IMR-90 (cell line): ENCODE results near the gene CD300LD. TPM values are rescaled to one million over a fixed set of nuclear protein-coding genes. Genes with fewer than 3 reads are reported as not detected.

Experiments used
- ATAC-seq: fragments of 200-7000 bp; cut with Tn5 transposase; 2 replicates; pipeline ENCODE4 v1.9.1; 2020; ENCODE audit warnings: low read depth, mild to moderate bottlenecking, moderate library complexity
- BruUV-seq: library from RNA; stranded (reverse); fragments of 400-500 nt; replicated peaks from 2 replicates; lab custom pipeline; 2021; lab: Mats Ljungman, UMichigan
- CTCF ChIA-PET: fragments of 300-600 bp; formaldehyde crosslinking; extraction: SDS; loops from one replicate; lab custom pipeline; 2021; ENCODE audit warnings: antibody characterized with exemption; lab: Yijun Ruan, JAX
- POLR2A ChIA-PET: fragments of 300-600 bp; sonication (Branson Sonifier 250); formaldehyde crosslinking; loops from one replicate; lab custom pipeline; 2022; ENCODE audit warnings: antibody characterized with exemption; ENCODE audit not compliant: unreplicated experiment; lab: Charles Lee
- DNase-seq: peaks from one replicate; pipeline ENCODE4 v3.0.0; 2013
- H2AFZ ChIP-seq: replicated peaks from 2 replicates; pipeline ENCODE3; 2013; ENCODE audit warnings: low read length, mild to moderate bottlenecking; ENCODE audit not compliant: poor library complexity
- H2AK5ac ChIP-seq: 2 replicates; pipeline ENCODE4 v1.6.1; 2013; ENCODE audit warnings: low read depth, low read length, inconsistent platforms
- H2AK9ac ChIP-seq: replicated peaks from 2 replicates; pipeline ENCODE3; 2013; ENCODE audit warnings: mild to moderate bottlenecking, low read depth, low read length, moderate library complexity; ENCODE audit not compliant: poor library complexity
- H2BK120ac ChIP-seq: 2 replicates; pipeline ENCODE4 v1.6.1; 2013; ENCODE audit warnings: low read depth, low read length, inconsistent platforms
- H2BK15ac ChIP-seq: 3 replicates; pipeline ENCODE4 v1.6.1; 2013; ENCODE audit warnings: low read depth, low read length, inconsistent platforms
- H2BK20ac ChIP-seq: 2 replicates; pipeline ENCODE4 v1.6.1; 2013; ENCODE audit warnings: low read depth, mild to moderate bottlenecking, inconsistent platforms, low read length, moderate library complexity
- H2BK5ac ChIP-seq: 2 replicates; pipeline ENCODE4 v1.6.1; 2013; ENCODE audit warnings: mild to moderate bottlenecking, low read depth, low read length, inconsistent platforms; ENCODE audit not compliant: poor library complexity, severe bottlenecking
- H3K14ac ChIP-seq: replicated peaks from 2 replicates; pipeline ENCODE4 v1.6.1; 2013; ENCODE audit warnings: low read depth, low read length, inconsistent platforms
- H3K18ac ChIP-seq: 2 replicates; pipeline ENCODE4 v1.6.1; 2013; ENCODE audit warnings: low read depth, low read length, control low read depth
- H3K23ac ChIP-seq: 2 replicates; pipeline ENCODE4 v1.6.1; 2013; ENCODE audit warnings: low read depth, low read length, inconsistent platforms
- H3K27ac ChIP-seq: 2 replicates; pipeline ENCODE4 v1.5.1; 2013; ENCODE audit warnings: mild to moderate bottlenecking, control low read depth, low read length; ENCODE audit not compliant: insufficient read depth
- H3K27me3 ChIP-seq: 2 replicates; pipeline ENCODE4 v1.6.1; 2013; ENCODE audit warnings: low read length; ENCODE audit not compliant: control insufficient read depth, insufficient read depth
- H3K36me3 ChIP-seq: 2 replicates; pipeline ENCODE4 v1.6.1; 2013; ENCODE audit warnings: low read length, mixed read lengths; ENCODE audit not compliant: control insufficient read depth, insufficient read depth
- H3K4ac ChIP-seq: 2 replicates; pipeline ENCODE4 v1.6.1; 2013; ENCODE audit warnings: low read depth, low read length, inconsistent platforms
- H3K4me1 ChIP-seq: 2 replicates; pipeline ENCODE4 v1.6.1; 2013; ENCODE audit warnings: low read length, mixed read lengths; ENCODE audit not compliant: control insufficient read depth, insufficient read depth
- H3K4me2 ChIP-seq: 2 replicates; pipeline ENCODE4 v1.6.1; 2013; ENCODE audit warnings: low read depth, mild to moderate bottlenecking, control low read depth, low read length, moderate library complexity
- H3K4me3 ChIP-seq: 2 replicates; pipeline ENCODE4 v1.5.1; 2013; ENCODE audit warnings: low read depth, mild to moderate bottlenecking, control low read depth, low read length, moderate library complexity; ENCODE audit not compliant: insufficient read depth
- H3K56ac ChIP-seq: 2 replicates; pipeline ENCODE4 v1.6.1; 2013; ENCODE audit warnings: low read length, inconsistent platforms; ENCODE audit not compliant: insufficient read depth; ENCODE audit errors: extremely low read depth
- H3K79me1 ChIP-seq, 2 experiments: 2 replicates each; pipeline ENCODE4 v1.6.1; 2013; ENCODE audit warnings: low read length in 2 of 2, inconsistent platforms in 1 of 2, low read depth in 1 of 2
- H3K9ac ChIP-seq: 2 replicates; pipeline ENCODE4 v1.6.1; 2013; ENCODE audit warnings: low read depth, low read length, control low read depth
- H3K9me1 ChIP-seq: 2 replicates; pipeline ENCODE4 v1.6.1; 2013; ENCODE audit warnings: low read length, inconsistent platforms; ENCODE audit not compliant: insufficient read depth
- H3K9me3 ChIP-seq: 2 replicates; pipeline ENCODE4 v1.6.1; 2013; ENCODE audit warnings: low read length; ENCODE audit not compliant: control insufficient read depth, insufficient read depth
- H4K20me1 ChIP-seq: 2 replicates; pipeline ENCODE4 v1.6.1; 2013; ENCODE audit warnings: low read length, inconsistent platforms; ENCODE audit not compliant: insufficient read depth
- H4K5ac ChIP-seq: 2 replicates; pipeline ENCODE4 v1.6.1; 2013; ENCODE audit warnings: mild to moderate bottlenecking, low read depth, low read length, control low read depth
- H4K8ac ChIP-seq, 2 experiments: 2 replicates each; pipeline ENCODE4 v1.6.1; 2013; ENCODE audit warnings: low read depth in 2 of 2, low read length in 2 of 2, control low read depth in 1 of 2, inconsistent platforms in 1 of 2
- H4K91ac ChIP-seq: 2 replicates; pipeline ENCODE4 v1.6.1; 2013; ENCODE audit warnings: low read depth, low read length, inconsistent platforms; ENCODE audit not compliant: insufficient read depth
- BHLHE40 ChIP-seq: fragments of 150-350 bp; IDR thresholded peaks from 2 replicates; pipeline ENCODE4 v1.6.1; 2016; ENCODE audit warnings: mild to moderate bottlenecking, low read depth, low read length
- CHD1 ChIP-seq: IDR thresholded peaks from 2 replicates; pipeline ENCODE4 v1.6.1; 2012; ENCODE audit warnings: low read depth, low read length, improper control_type of control experiment
- CTCF ChIP-seq: conservative IDR thresholded peaks from 2 replicates; pipeline ENCODE4 v1.5.1; 2012; ENCODE audit warnings: mild to moderate bottlenecking, low read depth, low read length, improper control_type of control experiment
- FOS ChIP-seq: fragments of 150-350 bp; IDR thresholded peaks from 2 replicates; pipeline ENCODE4 v1.6.1; 2016; ENCODE audit warnings: low read depth, low read length
- MAFK ChIP-seq: IDR thresholded peaks from 2 replicates; pipeline ENCODE4 v1.6.1; 2012; ENCODE audit warnings: low read depth, low read length, improper control_type of control experiment
- MAZ ChIP-seq: IDR thresholded peaks from 2 replicates; pipeline ENCODE4 v1.6.1; 2012; ENCODE audit warnings: low read depth, mild to moderate bottlenecking, low read length, improper control_type of control experiment, moderate library complexity, borderline replicate concordance
- MXI1 ChIP-seq: IDR thresholded peaks from 2 replicates; pipeline ENCODE4 v1.6.1; 2012; ENCODE audit warnings: low read depth, mild to moderate bottlenecking, low read length, moderate library complexity, borderline replicate concordance
- NFE2L2 ChIP-seq: fragments of 150-350 bp; IDR thresholded peaks from 2 replicates; pipeline ENCODE4 v1.6.1; 2016; ENCODE audit warnings: low read depth, mild to moderate bottlenecking, low read length
- POLR2A ChIP-seq: IDR thresholded peaks from 2 replicates; pipeline ENCODE4 v1.6.1; 2012; ENCODE audit warnings: mild to moderate bottlenecking, low read depth, low read length
- RCOR1 ChIP-seq: IDR thresholded peaks from 2 replicates; pipeline ENCODE4 v1.6.1; 2012; ENCODE audit warnings: mild to moderate bottlenecking, low read length, improper control_type of control experiment; ENCODE audit not compliant: insufficient replicate concordance
- RFX5 ChIP-seq: IDR thresholded peaks from 2 replicates; pipeline ENCODE4 v1.8.0; 2012; ENCODE audit warnings: low read depth, mild to moderate bottlenecking, low read length, moderate library complexity
- SMC3 ChIP-seq: fragments of 150-350 bp; IDR thresholded peaks from 2 replicates; pipeline ENCODE4 v1.6.1; 2016; ENCODE audit warnings: low read depth, mild to moderate bottlenecking, antibody characterized with exemption, low read length, moderate library complexity
- USF2 ChIP-seq: fragments of 150-350 bp; IDR thresholded peaks from 2 replicates; pipeline ENCODE4 v1.6.1; 2017; ENCODE audit warnings: mild to moderate bottlenecking, antibody characterized with exemption, low read length, low read depth
- WGBS, 2 experiments: methylation state at CpG; one replicate each; pipeline versions ENCODE4 v1.1.5 to v1.1.7; 2013; ENCODE audit warnings: missing lambda C conversion rate in 2 of 2; ENCODE audit not compliant: insufficient read length in 1 of 2; ENCODE audit errors: extremely low coverage in 2 of 2; 5-methylcytosine and 5-hydroxymethylcytosine counted together
- dilution Hi-C: fragments of 300-500 bp; cut with HindIII; formaldehyde crosslinking; loops from one replicate; pipeline ENCODE4 v1.14.3; 2018; ENCODE audit warnings: low sequenced_read_pairs; ENCODE audit not compliant: unreplicated experiment
- in situ Hi-C: fragments of 300-500 bp; cut with MboI; formaldehyde crosslinking; loops from 3 replicates; pipeline ENCODE4 v1.14.3; 2019; ENCODE audit warnings: low sequenced_read_pairs, inconsistent platforms, mixed read lengths
- intact Hi-C: fragments of 100-400 bp; cut with micrococcal nuclease; formaldehyde crosslinking; loops from 2 replicates; pipeline ENCODE4 v1.10.0; 2022
- polyA plus RNA-seq, 3 experiments: library from polyadenylated mRNA; depleted of rRNA; stranded (reverse); fragments of >200 nt; gene quantifications; 2 replicates each; pipeline ENCODE4 v1.2.3, GENCODE V29; 2012; ENCODE audit warnings: low replicate concordance in 1 of 3
- total RNA-seq: library from RNA; depleted of rRNA; stranded (reverse); fragments of >200 nt; gene quantifications from 2 replicates; pipeline ENCODE4 v1.2.3, GENCODE V29; 2012

The CD300LD gene
- total and polyA plus RNA-seq, 2 of the 4 experiments (the other 2 are of a cell fraction): not detected

- Histone ChIP-seq H3K27ac (no peak overlapping the region), H3K36me3 (no peaks in the 10 kb centered on the region), H4K8ac (no peak overlapping the region), H4K20me1 (no peaks in the 10 kb centered on the region), H2AFZ (no peak overlapping the region), H2BK20ac (no peak overlapping the region), H3K9me3 (peaks cover 7% of the 10 kb centered on the region), H3K4me3 (no peak overlapping the region), H3K4ac (no peak overlapping the region), H3K4me1 (no peaks in the 10 kb centered on the region), H4K5ac (no peak overlapping the region), H2AK9ac (no peak overlapping the region), H2BK15ac (no peak overlapping the region), H3K56ac (no peak overlapping the region), H4K91ac (no peak overlapping the region), H2AK5ac (no peak overlapping the region), H3K4me2 (no peak overlapping the region), H3K9ac (no peak overlapping the region), H3K14ac (no peak overlapping the region), H2BK120ac (no peak overlapping the region), H2BK5ac (no peak overlapping the region), H3K23ac (no peak overlapping the region), H3K27me3 (no peaks in the 10 kb centered on the region), H3K18ac (no peak overlapping the region), H3K9me1 (no peaks in the 10 kb centered on the region), H3K79me1 (no peaks in the 10 kb centered on the region)
- dilution Hi-C loops: no loop called here
- intact Hi-C loops: no loop called here
- TF ChIP-seq MXI1: no peak
- TF ChIP-seq MAZ: no peak
- no peak for TF ChIP-seq RFX5
- no peak for TF ChIP-seq CHD1
- no peak for TF ChIP-seq MAFK
- TF ChIP-seq RCOR1: no peak
- TF ChIP-seq FOS: no peak
- TF ChIP-seq CTCF: no peak
- no peak for TF ChIP-seq BHLHE40
- no peak for TF ChIP-seq SMC3
- TF ChIP-seq USF2: no peak
- TF ChIP-seq NFE2L2: no peak
- TF ChIP-seq POLR2A: no peak
- ChIA-PET CTCF (no interaction called here), POLR2A (no interaction called here)
- 40% methylated on average over 1 of the region's 6 CpGs; no CpG with 5 or more reads in 1 of the 2 experiments for WGBS, 2 experiments
- BruUV-seq: no TSS peak
- DNase-seq: no peak
- no peak for ATAC-seq
- in situ Hi-C loops: no loop called here
These were observed 3.1 kb upstream of the CD300LD start for GRCh38 chr17:74595037-74595750.
